ENCODE data around the gene NSMCE3.

Gene NSMCE3

DNA sequence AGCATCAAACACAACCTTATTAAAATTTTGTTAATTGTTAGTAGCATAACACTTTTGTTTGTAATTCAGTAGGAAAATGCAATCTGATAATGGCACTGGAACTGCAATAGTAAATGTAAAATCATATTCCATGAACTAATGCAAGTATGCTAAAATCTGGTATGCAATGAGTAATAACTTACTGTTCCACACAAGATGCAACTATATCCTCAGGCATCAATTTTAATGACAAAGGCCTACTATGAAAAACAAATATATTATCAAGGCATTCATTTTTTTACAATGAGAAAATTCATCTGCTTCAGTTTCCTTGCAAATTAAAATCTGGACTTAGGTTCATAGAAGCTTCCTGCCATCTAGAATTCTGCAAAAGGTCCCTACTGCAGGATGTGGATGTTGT is 1.4 kb upstream of the NSMCE3 start:
- TF ChIP-seq SNAI2 (CRISPR knock-in tag; IDR thresholded peaks at IDR 0.05) (no peak), ZNF8 (CRISPR knock-in tag; IDR thresholded peaks at IDR 0.05) (no peak), TSHZ2 (CRISPR knock-in tag; IDR thresholded peaks at IDR 0.05) (no peak), ESRRG (CRISPR knock-in tag; IDR thresholded peaks at IDR 0.05) (no peak), ISL1 (CRISPR knock-in tag; IDR thresholded peaks at IDR 0.05) (no peak), ZNF70 (CRISPR knock-in tag; IDR thresholded peaks at IDR 0.05) (no peak), TCF4 (CRISPR knock-in tag; IDR thresholded peaks at IDR 0.05; ENCODE audit: borderline replicate concordance) (no peak), CREB5 (CRISPR knock-in tag; IDR thresholded peaks at IDR 0.05; ENCODE audit: low read depth) (no peak), TOX (CRISPR knock-in tag; IDR thresholded peaks at IDR 0.05; ENCODE audit: borderline replicate concordance) (no peak), CSDC2 (CRISPR knock-in tag; IDR thresholded peaks at IDR 0.05) (no peak), OSR1 (CRISPR knock-in tag; IDR thresholded peaks at IDR 0.05) (no peak), RARB (CRISPR knock-in tag; IDR thresholded peaks at IDR 0.05) (no peak), ZC3H10 (CRISPR knock-in tag; IDR thresholded peaks at IDR 0.05) (no peak), ZNF565 (CRISPR knock-in tag; conservative IDR thresholded peaks at IDR 0.05; ENCODE audit: low read depth) (no peak), ZFP3 (CRISPR knock-in tag; IDR thresholded peaks at IDR 0.05) (no peak), PATZ1 (CRISPR knock-in tag; IDR thresholded peaks at IDR 0.05; ENCODE audit: borderline replicate concordance) (no peak), GLIS3 (CRISPR knock-in tag; IDR thresholded peaks at IDR 0.05) (no peak)
- TF ChIP-seq, protein P1, sequence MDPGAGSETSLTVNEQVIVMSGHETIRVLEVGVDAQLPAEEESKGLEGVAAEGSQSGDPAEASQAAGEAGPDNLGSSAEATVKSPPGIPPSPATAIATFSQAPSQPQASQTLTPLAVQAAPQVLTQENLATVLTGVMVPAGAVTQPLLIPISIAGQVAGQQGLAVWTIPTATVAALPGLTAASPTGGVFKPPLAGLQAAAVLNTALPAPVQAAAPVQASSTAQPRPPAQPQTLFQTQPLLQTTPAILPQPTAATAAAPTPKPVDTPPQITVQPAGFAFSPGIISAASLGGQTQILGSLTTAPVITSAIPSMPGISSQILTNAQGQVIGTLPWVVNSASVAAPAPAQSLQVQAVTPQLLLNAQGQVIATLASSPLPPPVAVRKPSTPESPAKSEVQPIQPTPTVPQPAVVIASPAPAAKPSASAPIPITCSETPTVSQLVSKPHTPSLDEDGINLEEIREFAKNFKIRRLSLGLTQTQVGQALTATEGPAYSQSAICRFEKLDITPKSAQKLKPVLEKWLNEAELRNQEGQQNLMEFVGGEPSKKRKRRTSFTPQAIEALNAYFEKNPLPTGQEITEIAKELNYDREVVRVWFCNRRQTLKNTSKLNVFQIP (CRISPR knock-in tag; IDR thresholded peaks at IDR 0.05; ENCODE audit: borderline replicate concordance, low read depth) = no peak
- ATAC-seq = no peak

DNA sequence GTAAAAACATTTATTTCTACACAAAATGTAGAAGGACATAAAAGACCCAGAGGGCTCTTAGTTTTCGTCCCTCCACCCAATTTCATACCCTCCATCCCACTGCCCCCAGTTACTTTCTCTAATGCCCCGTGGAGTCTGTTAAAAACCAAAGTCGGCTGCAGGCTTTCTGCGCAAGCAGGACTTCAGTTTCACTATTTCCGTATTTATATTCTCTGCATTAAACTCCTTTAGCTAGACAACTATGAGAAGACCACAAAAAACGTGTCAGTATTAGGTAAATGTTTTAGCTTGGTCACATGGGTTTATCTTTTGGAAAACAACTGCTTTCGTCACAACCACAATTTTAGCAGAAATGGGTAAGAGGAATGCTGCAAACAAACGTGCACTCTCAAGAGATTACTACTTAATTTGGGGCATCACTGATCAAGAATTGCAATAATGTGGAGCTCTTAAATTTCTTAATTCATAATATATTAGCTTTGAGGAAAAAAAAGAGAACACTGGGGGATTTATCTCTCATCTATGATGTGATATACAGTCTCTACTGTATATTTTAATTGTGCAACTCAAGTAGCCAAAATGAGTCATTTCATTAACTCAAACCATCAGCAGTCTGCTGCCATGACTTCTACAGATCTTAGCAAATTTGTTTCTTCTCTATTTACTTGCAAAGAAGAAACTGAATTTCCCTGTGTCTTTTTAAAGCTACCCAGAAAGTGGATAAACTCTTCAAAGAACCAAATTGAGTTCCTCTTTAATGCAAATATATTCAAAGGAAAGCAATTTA is 740 bp upstream of the NSMCE3 start:
- TF ChIP-seq ZNF70 (CRISPR knock-in tag; IDR thresholded peaks at IDR 0.05) (no peak), ISL1 (CRISPR knock-in tag; IDR thresholded peaks at IDR 0.05) (no peak), TOX (CRISPR knock-in tag; IDR thresholded peaks at IDR 0.05; ENCODE audit: borderline replicate concordance) (no peak), ZFP30 (CRISPR knock-in tag; IDR thresholded peaks at IDR 0.05) (no peak), TSHZ2 (CRISPR knock-in tag; IDR thresholded peaks at IDR 0.05) (no peak), ZNF565 (CRISPR knock-in tag; conservative IDR thresholded peaks at IDR 0.05; ENCODE audit: low read depth) (no peak), ARNTL (CRISPR knock-in tag; IDR thresholded peaks at IDR 0.05; ENCODE audit: borderline replicate concordance, low read depth) (no peak)
- TF ChIP-seq, protein P1 (CRISPR knock-in tag; IDR thresholded peaks at IDR 0.05; ENCODE audit: borderline replicate concordance, low read depth) = no peak
- peak; percentile 16 for ATAC-seq

Data from SK-N-SH treated with all-trans-retinoic acid at 6 μM for 48 hours (cell line).